ENCODE data around the gene ZPR1. TPM values are rescaled to one million over a fixed set of nuclear protein-coding genes. Genes with fewer than 3 reads are reported as not detected.

Gene ZPR1
- total and polyA plus RNA-seq, 12 donors: 10.5 to 63.6 (median 28.1) TPM

GRCh38 chr11:116777056-116777455, 10.8 kb downstream of the ZPR1 start:
- TF ChIP-seq CTCF (IDR thresholded peaks at IDR 0.05): no peak
- no peak for TF ChIP-seq POLR2A (IDR thresholded peaks at IDR 0.05)
- H3K4me3 ChIP-seq: no peak overlapping the region
- H3K36me3 ChIP-seq (replicated peaks in 1 of 2): peaks cover 0 to 53% of the 10 kb centered on the region in 2 donors
- H3K4me1 ChIP-seq (replicated peaks in 1 of 2): peaks cover 7 to 11% of the 10 kb centered on the region in 2 donors
- DNase-seq: no peak
- intact Hi-C loops (cut with DNase I): no loop called here
- 80 to 83% (median 81%) methylated on average over 7 of the region's 7 CpGs for WGBS, 4 donors
- H3K27me3 ChIP-seq: no peaks in the 10 kb centered on the region
- no peaks in the 10 kb centered on the region for H3K9me3 ChIP-seq (replicated peaks in 1 of 3)
- no peak overlapping the region for H3K27ac ChIP-seq

DNA sequence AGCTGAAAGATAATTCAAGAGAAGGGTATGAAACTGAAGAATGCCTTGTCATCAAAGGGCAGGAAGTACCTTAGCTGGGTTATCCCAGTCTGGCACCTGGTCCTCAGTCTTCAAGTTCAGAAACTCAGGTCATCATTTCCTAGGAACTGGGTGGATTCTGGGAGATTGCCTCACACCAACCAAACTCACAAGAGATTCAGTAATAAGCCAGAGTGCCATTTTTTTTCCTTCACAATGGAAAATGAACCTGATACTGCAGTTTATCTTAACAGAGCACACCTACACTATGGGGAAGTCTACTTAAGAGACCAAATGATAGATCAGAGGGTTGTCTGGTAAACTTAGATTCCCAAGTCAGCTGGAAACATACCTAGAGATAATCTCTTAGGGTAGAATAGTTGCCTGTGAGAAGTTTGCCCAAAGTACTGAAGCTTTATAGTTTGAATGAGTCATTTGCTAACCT, 11.3 kb downstream of the ZPR1 start:
- TF ChIP-seq POLR2A (IDR thresholded peaks at IDR 0.05) (no peak), CTCF (IDR thresholded peaks at IDR 0.05) (no peak)
- H3K27ac ChIP-seq: no peak overlapping the region
- H3K4me1 ChIP-seq (replicated peaks in 1 of 2): peaks cover 12 to 16% of the 10 kb centered on the region in 2 donors
- intact Hi-C loops (cut with DNase I): no loop called here
- no peak for DNase-seq
- H3K4me3 ChIP-seq: no peak overlapping the region
- H3K36me3 ChIP-seq (replicated peaks in 1 of 2): peaks cover 0 to 48% of the 10 kb centered on the region in 2 donors
- no peaks in the 10 kb centered on the region for H3K27me3 ChIP-seq
- no peaks in the 10 kb centered on the region for H3K9me3 ChIP-seq (replicated peaks in 1 of 3)

- H3K9me3 ChIP-seq (replicated peaks in 1 of 3): no peaks in the 10 kb centered on the region
- peaks cover 0 to 43% of the 10 kb centered on the region in 2 donors for H3K36me3 ChIP-seq (replicated peaks in 1 of 2)
- no peak overlapping the region for H3K4me3 ChIP-seq
- no peak for DNase-seq
- H3K4me1 ChIP-seq (replicated peaks in 1 of 2): peaks cover 16 to 21% of the 10 kb centered on the region in 2 donors
- H3K27ac ChIP-seq: no peak overlapping the region
- intact Hi-C loops (cut with DNase I): no loop called here
- no peaks in the 10 kb centered on the region for H3K27me3 ChIP-seq
- TF ChIP-seq CTCF (IDR thresholded peaks at IDR 0.05) (no peak), POLR2A (IDR thresholded peaks at IDR 0.05) (no peak)
- 85 to 97% (median 91%) methylated on average over 5 of the region's 5 CpGs for WGBS, 4 donors
Measured at GRCh38 chr11:116775975-116776374, 11.8 kb downstream of the ZPR1 start.

DNA sequence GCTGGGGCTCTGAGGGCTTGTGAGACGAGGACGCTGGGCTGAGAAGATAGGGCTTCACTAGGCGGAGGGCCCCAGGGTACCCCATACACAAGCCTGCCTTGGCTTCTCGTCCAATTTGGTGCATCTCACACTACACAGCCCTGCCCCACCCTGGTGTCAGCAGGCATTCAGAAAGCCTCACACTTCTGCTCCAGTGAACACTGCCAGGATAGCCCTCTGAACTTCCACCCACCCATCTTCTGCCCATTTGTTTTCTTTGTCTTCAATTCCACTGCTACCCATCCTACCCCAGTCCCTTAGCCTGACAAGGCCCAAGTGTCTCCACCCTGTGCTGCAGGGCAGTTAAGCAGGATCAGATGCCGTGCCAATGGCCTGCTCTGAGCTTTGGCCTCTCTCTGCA, 13.2 kb downstream of the ZPR1 start:
- no peak overlapping the region for H3K4me3 ChIP-seq
- intact Hi-C loops (cut with DNase I): no loop called here
- WGBS, 4 donors: 87 to 95% (median 89%) methylated on average over 4 to 5 of the region's 5 CpGs

More for the DNA sequence above, 13.2 kb downstream of the ZPR1 start:
- H3K27me3 ChIP-seq: no peaks in the 10 kb centered on the region
- peaks cover 0 to 29% of the 10 kb centered on the region in 2 donors for H3K36me3 ChIP-seq (replicated peaks in 1 of 2)
- TF ChIP-seq CTCF (IDR thresholded peaks at IDR 0.05) (no peak), POLR2A (IDR thresholded peaks at IDR 0.05) (no peak)
- H3K9me3 ChIP-seq (replicated peaks in 1 of 3): no peaks in the 10 kb centered on the region
- peaks cover 16 to 26% of the 10 kb centered on the region in 2 donors for H3K4me1 ChIP-seq (replicated peaks in 1 of 2)
- H3K27ac ChIP-seq: no peak overlapping the region
- DNase-seq: no peak

Data from adrenal gland (tissue), 12 donors.